ENCODE results near the gene LDHA. TPM values are rescaled to one million over a fixed set of nuclear protein-coding genes. Genes with fewer than 3 reads are reported as not detected.

The LDHA gene
- polyA plus RNA-seq (2011; rRNA removed), result 1,975 and 2,571 TPM in 2 replicates
- polyA plus RNA-seq (2012; cell fraction: cytosol; rRNA removed), result 906 and 930 TPM in 2 replicates
- polyA plus RNA-seq (2012; cell fraction: nucleus; rRNA removed), result 720 and 982 TPM in 2 replicates
- polyA plus RNA-seq (2017; fragmentation: RNase III; extraction: RNeasy Plus Mini Kit Qiagen cat#74134 plus additional on column Dnase treatment), result 4,094 to 4,418 TPM (median 4,099 TPM) in 3 replicates
- 1,290 and 1,306 TPM in 2 replicates for polyA minus RNA-seq (2011; rRNA and poly(A)+ RNA removed)

GRCh38 chr11:18394275-18394927, at the start of gene LDHA:
TSS of gene LDHA (plus strand) at chr11:18394563. CDS start at chr11:18396843, 2,280 bp downstream.
- H3K9me3 ChIP-seq, result no peaks in the 10 kb centered on the region
- H3K27ac ChIP-seq, result peak within 1 kb of the TSS; percentile 95 to 97
- WGBS (ENCODE audit: missing lambda C conversion rate), result 0% methylated on average over 9 of the region's 60 CpGs
- H3K4me2 ChIP-seq, result peak within 1 kb of the TSS; percentile 90
- ATAC-seq, result peak; percentile 82 to 89
- peaks cover 71% of the 10 kb centered on the region for H3K4me1 ChIP-seq
- FAIRE-seq, result no peak
- DNase-seq (ENCODE audit: low read depth in 1 of 2, low spot score in 1 of 2), result peak; percentile 96 to 99
- H3K4me3 ChIP-seq, result peak within 1 kb of the TSS; percentile 97
- ChIA-PET POLR2A (interaction anchor here (0.6 to 4.9 kb wide), 22 partner anchors 10 to 465 kb away, joined by 3 to 170 read pairs (median 4); partner anchors contain the start of genes GTF2H1, HPS5, TSG101 and UEVLD), CTCF (interaction anchor here (1.2 to 4.2 kb wide), 2 partner anchors 10 to 14 kb away, joined by 4 to 18 read pairs; no protein-coding TSS in a partner anchor)
- TF ChIP-seq TFCP2L1 (CRISPR knock-in tag; IDR thresholded peaks at IDR 0.05) (peak; percentile 93; the same call in 1 of the 2 replicates), ATOH8 (CRISPR knock-in tag; IDR thresholded peaks at IDR 0.05; ENCODE audit: low read depth) (peak; percentile 88; the same call in 1 of the 2 replicates), TP53 (CRISPR knock-in tag; IDR thresholded peaks at IDR 0.05) (peak; percentile 83), EP300 (IDR thresholded peaks at IDR 0.05) (peak in 1 of 2 experiments; percentile 43; a peak in 1 of 5 replicates), E2F6 (IDR thresholded peaks at IDR 0.05; ENCODE audit: borderline replicate concordance, low read depth) (peak; percentile 97), JUN (IDR thresholded peaks at IDR 0.05) (peak; percentile 87 to 99; a peak in 4 of 5 replicates), KDM5A (IDR thresholded peaks at IDR 0.05) (no peak), MAX (IDR thresholded peaks at IDR 0.05) (peak; percentile 100), RAD21 (conservative IDR thresholded peaks at IDR 0.05 in 1 of 2, IDR thresholded peaks at IDR 0.05 in 1 of 2) (peak in 1 of 2 experiments; percentile 20; a peak in 2 of 5 replicates), RNF2 (IDR thresholded peaks at IDR 0.05; ENCODE audit: borderline replicate concordance, low read depth) (no peak), CHD2 (IDR thresholded peaks at IDR 0.05; ENCODE audit: low read length, partially characterized antibody) (no peak), CEBPB (IDR thresholded peaks at IDR 0.05) (no peak), RFX5 (IDR thresholded peaks at IDR 0.05) (no peak), JUNB (IDR thresholded peaks at IDR 0.05) (no peak), HOXB5 (CRISPR knock-in tag; IDR thresholded peaks at IDR 0.05) (peak; percentile 92), GATA3 (IDR thresholded peaks at IDR 0.05; ENCODE audit: borderline replicate concordance) (peak; percentile 83; the same call in 1 of the 2 replicates), KDM1A (IDR thresholded peaks at IDR 0.05; ENCODE audit: low read depth) (no peak), CTCF (IDR thresholded peaks at IDR 0.05) (no peak), ELK1 (IDR thresholded peaks at IDR 0.05; ENCODE audit: low read depth, low read length) (no peak), PHF8 (IDR thresholded peaks at IDR 0.05; ENCODE audit: borderline replicate concordance, low read depth) (peak; percentile 99), ZFP36 (IDR thresholded peaks at IDR 0.05; ENCODE audit: borderline replicate concordance, partially characterized antibody) (no peak), FOXS1 (CRISPR knock-in tag; IDR thresholded peaks at IDR 0.05) (no peak), BCL3 (IDR thresholded peaks at IDR 0.05) (peak; percentile 98; the same call in 2 of the 3 replicates), HOXA7 (CRISPR knock-in tag; IDR thresholded peaks at IDR 0.05) (no peak), CBX2 (IDR thresholded peaks at IDR 0.05; ENCODE audit: borderline replicate concordance, low read depth) (no peak), NR3C1 (IDR thresholded peaks at IDR 0.05) (no peak), EHF (CRISPR knock-in tag; IDR thresholded peaks at IDR 0.05) (peak; percentile 87; the same call in 1 of the 2 replicates), EHMT2 (IDR thresholded peaks at IDR 0.05; ENCODE audit: low read depth) (no peak), PBX3 (IDR thresholded peaks at IDR 0.05) (peak; percentile 78), BHLHE40 (IDR thresholded peaks at IDR 0.05; ENCODE audit: low read depth, low read length) (peak; percentile 39; the same call in 1 of the 2 replicates), ZNF302 (CRISPR knock-in tag; IDR thresholded peaks at IDR 0.05) (no peak), FOSL2 (IDR thresholded peaks at IDR 0.05) (no peak), FOSL2 (CRISPR knock-in tag; IDR thresholded peaks at IDR 0.05) (peak; percentile 31), CBX8 (IDR thresholded peaks at IDR 0.05) (no peak)

All from A549 (cell line).